HepG2 (cell line): ENCODE results near the gene TUBGCP5. TPM values are rescaled to one million over a fixed set of nuclear protein-coding genes. Genes with fewer than 3 reads are reported as not detected.

Experiments
- CBX5 ChIP-seq: sonication (generic); formaldehyde crosslinking; IDR thresholded peaks from 2 replicates; pipeline ENCODE4 v1.4.0; 2020; ENCODE audit warnings: missing genetic modification reagents, borderline replicate concordance
- DMAP1 ChIP-seq: IDR thresholded peaks from 2 replicates; pipeline ENCODE4 v1.6.1; 2016
- FOXK1 ChIP-seq: sonication (generic); formaldehyde crosslinking; IDR thresholded peaks from 2 replicates; pipeline ENCODE4 v1.4.0; 2020; ENCODE audit warnings: low read depth, missing genetic modification reagents, borderline replicate concordance
- FOXO4 ChIP-seq: sonication (generic); formaldehyde crosslinking; conservative IDR thresholded peaks from 2 replicates; pipeline ENCODE4 v1.8.1; 2023; ENCODE audit warnings: missing genetic modification reagents
- MXI1 ChIP-seq: IDR thresholded peaks from 3 replicates; pipeline ENCODE4 v1.6.1; 2012; ENCODE audit warnings: low read depth, low read length, inconsistent platforms, borderline replicate concordance
- NPAS2 ChIP-seq: sonication (generic); formaldehyde crosslinking; IDR thresholded peaks from 2 replicates; pipeline ENCODE4 v1.8.0; 2022; ENCODE audit warnings: mild to moderate bottlenecking, missing genetic modification reagents, borderline replicate concordance
- PLRG1 ChIP-seq: fragments of 450-650 bp; conservative IDR thresholded peaks from 2 replicates; pipeline ENCODE4 v1.6.1; 2016
- SMAD3 ChIP-seq: sonication (generic); formaldehyde crosslinking; IDR thresholded peaks from 2 replicates; pipeline ENCODE4 v1.4.0; 2020; ENCODE audit warnings: missing genetic modification reagents
- ZKSCAN1 ChIP-seq: fragments of 150-350 bp; IDR thresholded peaks from 2 replicates; pipeline ENCODE4 v1.6.1; 2014; ENCODE audit warnings: low read length
- ZNF20 ChIP-seq: sonication (generic); formaldehyde crosslinking; IDR thresholded peaks from 2 replicates; pipeline ENCODE4 v1.4.0; 2020; ENCODE audit warnings: mild to moderate bottlenecking, moderate library complexity, missing genetic modification reagents
- ZNF253 ChIP-seq: sonication (generic); formaldehyde crosslinking; IDR thresholded peaks from 2 replicates; pipeline ENCODE4 v1.8.0; 2022; ENCODE audit warnings: mild to moderate bottlenecking, missing genetic modification reagents, borderline replicate concordance
- ZNF329 ChIP-seq: sonication (generic); formaldehyde crosslinking; IDR thresholded peaks from 2 replicates; pipeline ENCODE4 v1.9.0; 2021; ENCODE audit warnings: low read depth, mild to moderate bottlenecking, missing genetic modification reagents
- ZNF34 ChIP-seq: sonication (generic); formaldehyde crosslinking; IDR thresholded peaks from 2 replicates; pipeline ENCODE4 v1.4.0; 2020; ENCODE audit warnings: mild to moderate bottlenecking, missing genetic modification reagents, borderline replicate concordance
- ZNF432 ChIP-seq: sonication (generic); formaldehyde crosslinking; IDR thresholded peaks from 2 replicates; pipeline ENCODE4 v1.5.0; 2020; ENCODE audit warnings: missing genetic modification reagents, mild to moderate bottlenecking, borderline replicate concordance
- ZNF44 ChIP-seq: sonication (generic); formaldehyde crosslinking; IDR thresholded peaks from 2 replicates; pipeline ENCODE4 v1.5.1; 2020; ENCODE audit warnings: mild to moderate bottlenecking, missing genetic modification reagents
- ZNF652 ChIP-seq: IDR thresholded peaks from 2 replicates; pipeline ENCODE4 v1.6.1; 2016; ENCODE audit warnings: low read depth, borderline replicate concordance
- ZNF740 ChIP-seq: sonication (generic); formaldehyde crosslinking; IDR thresholded peaks from 2 replicates; pipeline ENCODE4 v1.4.0; 2020; ENCODE audit warnings: missing genetic modification reagents
- ZNF780A ChIP-seq: sonication (generic); formaldehyde crosslinking; IDR thresholded peaks from 2 replicates; pipeline ENCODE4 v1.8.0; 2022; ENCODE audit warnings: mild to moderate bottlenecking, missing genetic modification reagents, moderate library complexity
- ZNF792 ChIP-seq: IDR thresholded peaks from 2 replicates; pipeline ENCODE4 v1.6.1; 2016
- polyA plus RNA-seq, 8 experiments: library from polyadenylated mRNA; depleted of rRNA in 3 of 8; stranded (reverse) in 7 of 8; unstranded in 1 of 8; fragments of >200 nt; fragmentation: Illumina TruSeq in 4 of 8; extraction: Trizol in 4 of 8; gene quantifications; 2 replicates each; pipeline versions ENCODE4 v1.2.1 to v1.2.3, GENCODE V29; 2011 to 2016; ENCODE audit warnings: low read depth in 4 of 8, missing spikeins in 1 of 8, mixed read lengths in 1 of 8; ENCODE audit not compliant: insufficient read depth in 1 of 8
- total RNA-seq, 5 experiments: library from RNA; depleted of rRNA; stranded (reverse); fragments of >200 nt; fragmentation: Illumina TruSeq; extraction: Trizol; gene quantifications; 2 replicates each; pipeline ENCODE4 v1.2.3, GENCODE V29; 2016; ENCODE audit warnings: low read depth in 1 of 5
- TF ChIP-seq, protein P1 (sequence below): sonication (generic); formaldehyde crosslinking; IDR thresholded peaks from 2 replicates; pipeline ENCODE4 v1.8.0; 2022; ENCODE audit warnings: missing genetic modification reagents, low read depth, mild to moderate bottlenecking, borderline replicate concordance
- TF ChIP-seq, protein P2 (sequence below): sonication (generic); formaldehyde crosslinking; IDR thresholded peaks from 2 replicates; pipeline ENCODE4 v1.4.0; 2020; ENCODE audit warnings: missing genetic modification reagents
- TF ChIP-seq, protein P3 (sequence below): sonication (generic); formaldehyde crosslinking; IDR thresholded peaks from 2 replicates; pipeline ENCODE4 v1.9.0; 2021; ENCODE audit warnings: missing genetic modification reagents, borderline replicate concordance

TUBGCP5 gene
- total and polyA plus RNA-seq, 2 of the 13 experiments (the other 11 are each of a cell fraction or from before 2014, with no cell fraction given) = 7.2 to 25.0 TPM

GRCh38 chr15:22979238-22980188 lies 59.9 kb downstream of the TUBGCP5 start (continued):
- TF ChIP-seq ZNF740 (CRISPR knock-in tag) (no peak), ZNF34 (CRISPR knock-in tag) (no peak), DMAP1 (CRISPR knock-in tag) (no peak), SMAD3 (CRISPR knock-in tag) (no peak), ZNF44 (CRISPR knock-in tag) (no peak), ZKSCAN1 (no peak), PLRG1 (no peak), ZNF780A (CRISPR knock-in tag) (no peak; the same call in 1 of the 2 replicates), ZNF253 (CRISPR knock-in tag) (no peak), ZNF20 (CRISPR knock-in tag) (no peak), CBX5 (no peak), ZNF432 (no peak), ZNF329 (CRISPR knock-in tag) (no peak), NPAS2 (no peak), FOXO4 (no peak), ZNF652 (CRISPR knock-in tag) (no peak), ZNF792 (0 out of 2 replicates have a peak, but pooled peaks have one; percentile 37), MXI1 (peak; percentile 81), FOXK1 (CRISPR knock-in tag) (no peak)
- TF ChIP-seq, protein P1, sequence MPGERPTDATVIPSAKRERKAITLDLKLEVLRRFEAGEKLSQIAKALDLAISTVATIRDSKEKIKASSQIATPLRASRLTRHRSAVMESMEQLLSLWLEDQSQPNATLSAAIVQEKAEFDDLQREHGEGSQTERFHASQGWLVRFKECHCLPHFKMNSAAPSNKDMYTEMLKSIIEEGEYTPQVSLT (CRISPR knock-in tag) = no peak
- TF ChIP-seq, protein P2, sequence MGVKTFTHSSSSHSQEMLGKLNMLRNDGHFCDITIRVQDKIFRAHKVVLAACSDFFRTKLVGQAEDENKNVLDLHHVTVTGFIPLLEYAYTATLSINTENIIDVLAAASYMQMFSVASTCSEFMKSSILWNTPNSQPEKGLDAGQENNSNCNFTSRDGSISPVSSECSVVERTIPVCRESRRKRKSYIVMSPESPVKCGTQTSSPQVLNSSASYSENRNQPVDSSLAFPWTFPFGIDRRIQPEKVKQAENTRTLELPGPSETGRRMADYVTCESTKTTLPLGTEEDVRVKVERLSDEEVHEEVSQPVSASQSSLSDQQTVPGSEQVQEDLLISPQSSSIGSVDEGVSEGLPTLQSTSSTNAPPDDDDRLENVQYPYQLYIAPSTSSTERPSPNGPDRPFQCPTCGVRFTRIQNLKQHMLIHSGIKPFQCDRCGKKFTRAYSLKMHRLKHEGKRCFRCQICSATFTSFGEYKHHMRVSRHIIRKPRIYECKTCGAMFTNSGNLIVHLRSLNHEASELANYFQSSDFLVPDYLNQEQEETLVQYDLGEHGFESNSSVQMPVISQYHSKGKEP (CRISPR knock-in tag) = no peak
- TF ChIP-seq, protein P3, sequence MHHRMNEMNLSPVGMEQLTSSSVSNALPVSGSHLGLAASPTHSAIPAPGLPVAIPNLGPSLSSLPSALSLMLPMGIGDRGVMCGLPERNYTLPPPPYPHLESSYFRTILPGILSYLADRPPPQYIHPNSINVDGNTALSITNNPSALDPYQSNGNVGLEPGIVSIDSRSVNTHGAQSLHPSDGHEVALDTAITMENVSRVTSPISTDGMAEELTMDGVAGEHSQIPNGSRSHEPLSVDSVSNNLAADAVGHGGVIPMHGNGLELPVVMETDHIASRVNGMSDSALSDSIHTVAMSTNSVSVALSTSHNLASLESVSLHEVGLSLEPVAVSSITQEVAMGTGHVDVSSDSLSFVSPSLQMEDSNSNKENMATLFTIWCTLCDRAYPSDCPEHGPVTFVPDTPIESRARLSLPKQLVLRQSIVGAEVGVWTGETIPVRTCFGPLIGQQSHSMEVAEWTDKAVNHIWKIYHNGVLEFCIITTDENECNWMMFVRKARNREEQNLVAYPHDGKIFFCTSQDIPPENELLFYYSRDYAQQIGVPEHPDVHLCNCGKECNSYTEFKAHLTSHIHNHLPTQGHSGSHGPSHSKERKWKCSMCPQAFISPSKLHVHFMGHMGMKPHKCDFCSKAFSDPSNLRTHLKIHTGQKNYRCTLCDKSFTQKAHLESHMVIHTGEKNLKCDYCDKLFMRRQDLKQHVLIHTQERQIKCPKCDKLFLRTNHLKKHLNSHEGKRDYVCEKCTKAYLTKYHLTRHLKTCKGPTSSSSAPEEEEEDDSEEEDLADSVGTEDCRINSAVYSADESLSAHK = no peak
